HG03139 (cell line): ENCODE results near the gene DDRGK1.
"Not testable (repeated sequence)": the region's sequence is repeated elsewhere in the genome, so short reads cannot be mapped to it uniquely, and the experiment has no call there.

ENCODE experiments used
- ATAC-seq: cut with Tn5 transposase; IDR thresholded peaks from one replicate; pipeline ENCODE4 v1.9.1; 2021; ENCODE audit not compliant: unreplicated experiment

DDRGK1 gene

GRCh38 chr20:3166338-3166912, 38.1 kb downstream of the DDRGK1 start:
- ATAC-seq: no peak

GRCh38 chr20:3165473-3166337, 38.8 kb downstream of the DDRGK1 start:
- no peak for ATAC-seq

DNA sequence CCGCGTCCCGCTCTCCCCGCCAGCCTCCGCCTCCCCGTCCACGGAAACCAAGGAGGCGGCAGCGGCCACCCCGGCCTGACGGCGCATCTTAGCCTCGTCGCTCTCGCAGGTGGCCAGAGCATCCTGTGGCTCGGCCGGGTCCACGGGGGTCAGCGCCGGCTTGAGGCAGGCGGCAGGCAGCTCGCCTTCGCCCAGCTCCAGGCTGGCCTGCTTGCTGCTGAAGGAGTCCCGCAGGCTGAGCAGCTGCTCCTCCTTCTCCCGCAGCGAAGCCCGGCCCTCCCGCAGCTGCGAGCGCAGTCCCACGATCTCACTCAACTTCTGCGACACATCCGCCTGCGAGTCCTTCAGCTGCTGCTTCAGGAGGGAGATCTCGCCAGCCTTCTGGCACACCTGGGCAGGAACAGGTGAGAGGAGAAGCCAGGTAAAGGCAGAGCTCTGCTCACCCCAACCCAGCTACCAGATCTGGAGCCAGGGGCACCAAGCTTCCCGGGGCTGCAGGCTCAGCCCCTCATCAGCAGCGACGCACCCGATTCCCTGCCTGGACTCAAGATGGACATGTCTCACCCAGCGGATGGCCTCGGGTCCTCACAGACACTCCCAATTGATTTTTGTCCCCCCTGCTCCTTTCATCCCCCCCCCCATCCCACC, 39.6 kb downstream of the DDRGK1 start:
- ATAC-seq: no peak

GRCh38 chr20:3164043-3164762, 40.3 kb downstream of the DDRGK1 start:
- no peak for ATAC-seq

GRCh38 chr20:3163099-3164042, 41.1 kb downstream of the DDRGK1 start:
- ATAC-seq: no peak

- no peak for ATAC-seq
Measured at GRCh38 chr20:3162080-3162611, 42.3 kb downstream of the DDRGK1 start.

DNA sequence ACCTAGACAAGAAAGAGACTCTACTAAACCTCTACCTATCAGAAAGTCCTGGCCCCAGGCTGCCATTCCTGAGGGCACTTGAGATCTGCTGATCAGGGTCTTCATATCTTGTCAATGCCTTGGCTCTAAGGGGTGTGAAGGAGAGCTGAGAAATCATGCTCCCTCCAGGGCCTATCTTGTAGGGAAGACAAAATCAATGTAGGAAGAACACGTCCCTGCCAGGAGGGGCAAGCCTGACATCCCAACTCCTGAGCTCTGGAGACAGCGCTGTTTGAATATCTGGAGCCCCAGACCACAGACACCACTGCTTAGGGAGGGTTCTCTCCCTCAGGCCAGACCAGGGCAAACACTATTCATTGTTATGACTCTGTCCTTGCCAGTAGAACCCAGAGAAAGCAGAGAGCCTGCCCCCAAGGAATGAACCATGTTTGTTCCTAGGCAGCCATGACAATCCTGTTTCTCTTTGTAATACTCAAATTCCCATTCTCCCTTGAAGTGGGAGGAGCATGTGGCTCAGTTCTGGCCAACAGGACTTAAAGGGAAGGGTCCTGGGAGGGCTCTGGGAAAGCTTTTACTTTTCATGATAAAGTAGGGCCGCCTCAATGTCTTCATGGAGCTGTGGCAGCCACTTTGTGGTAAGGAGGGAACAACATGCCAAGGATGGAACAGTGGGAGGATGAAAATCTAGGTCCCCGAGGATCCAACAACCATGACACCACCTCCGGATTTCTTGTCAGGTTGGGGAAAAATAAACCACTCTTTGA, 43.0 kb downstream of the DDRGK1 start:
- ATAC-seq: no peak

DNA sequence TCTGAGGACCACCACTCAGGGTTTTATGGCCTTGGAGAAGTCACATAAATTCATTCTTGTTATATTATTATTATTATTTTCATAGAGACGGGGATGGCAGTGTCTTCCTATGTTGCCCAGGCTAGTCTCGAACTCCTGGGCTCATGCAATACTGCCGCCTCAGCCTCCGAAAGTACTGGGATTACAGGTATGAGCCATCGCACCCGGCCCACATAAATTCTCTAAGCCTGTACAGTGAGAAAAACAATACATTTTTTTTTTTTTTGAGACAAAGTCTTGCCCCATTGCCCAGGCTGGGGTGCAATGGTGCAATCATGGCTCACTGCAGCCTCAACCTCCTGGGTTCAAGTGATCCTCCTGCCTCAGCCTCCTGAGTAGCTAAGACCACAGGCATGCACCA, 44.1 kb downstream of the DDRGK1 start:
- no peak for ATAC-seq

DNA sequence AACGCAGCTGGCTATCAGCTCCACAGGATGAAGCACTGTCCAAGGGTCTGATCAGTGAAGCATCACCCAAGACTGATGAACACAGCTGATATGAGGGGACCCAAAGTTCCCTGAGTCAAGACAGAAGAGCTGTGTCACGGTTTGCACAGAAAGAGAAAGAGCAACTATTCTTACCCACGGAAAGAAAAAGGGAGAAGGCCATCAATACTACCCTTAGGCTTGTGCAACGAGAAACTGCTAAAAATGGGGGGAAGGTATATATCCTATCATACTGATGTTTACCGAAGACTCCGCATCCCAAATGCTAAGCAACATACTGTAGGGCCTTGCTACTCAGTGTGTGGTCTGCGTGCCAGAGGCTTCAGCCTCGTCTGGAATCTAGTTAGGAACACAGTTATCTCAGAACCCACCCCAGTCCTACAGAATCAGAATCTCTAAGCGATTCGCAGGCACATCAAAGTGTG, 45.5 kb downstream of the DDRGK1 start:
- no peak for ATAC-seq

- no peak for ATAC-seq
Measured at GRCh38 chr20:3157817-3158216, 46.7 kb downstream of the DDRGK1 start.

DNA sequence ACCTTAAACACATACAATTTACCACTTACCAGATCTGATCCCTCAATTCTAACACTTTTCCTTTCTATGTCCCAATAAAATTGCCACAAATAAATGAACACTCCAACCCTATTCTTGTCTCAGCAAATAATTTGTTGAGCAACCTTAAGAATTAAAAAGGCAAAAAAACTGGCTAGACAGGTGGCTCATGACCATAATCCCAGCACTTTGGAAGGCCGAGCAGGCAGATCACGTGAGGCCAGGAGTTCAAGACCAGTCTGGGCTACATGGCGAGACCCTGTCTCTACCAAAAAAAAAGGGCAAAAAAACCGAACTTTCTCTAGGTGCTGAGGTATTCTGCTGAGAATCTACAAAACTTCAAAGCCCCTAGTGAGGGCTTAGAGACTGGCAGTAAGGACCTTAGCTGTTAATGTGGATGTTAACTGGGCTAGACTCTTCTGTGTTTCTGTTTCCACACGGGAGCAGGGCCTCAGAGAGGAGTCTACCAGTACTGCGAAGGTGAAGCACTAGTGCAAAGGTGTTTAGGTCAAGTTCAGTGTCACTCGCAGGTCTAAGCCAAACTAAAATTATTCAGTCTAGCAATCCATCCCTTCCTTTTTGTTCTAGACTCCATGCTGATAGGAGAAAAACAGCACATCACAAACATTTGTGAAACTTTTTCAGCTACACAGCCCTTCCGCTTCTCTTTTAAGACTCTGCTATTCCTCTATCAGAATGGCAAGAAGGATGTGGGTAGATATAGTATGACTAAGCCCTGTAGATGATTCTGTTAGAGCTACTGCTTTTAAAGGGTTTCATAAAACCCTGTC, 47.5 kb downstream of the DDRGK1 start:
- ATAC-seq: no peak

DNA sequence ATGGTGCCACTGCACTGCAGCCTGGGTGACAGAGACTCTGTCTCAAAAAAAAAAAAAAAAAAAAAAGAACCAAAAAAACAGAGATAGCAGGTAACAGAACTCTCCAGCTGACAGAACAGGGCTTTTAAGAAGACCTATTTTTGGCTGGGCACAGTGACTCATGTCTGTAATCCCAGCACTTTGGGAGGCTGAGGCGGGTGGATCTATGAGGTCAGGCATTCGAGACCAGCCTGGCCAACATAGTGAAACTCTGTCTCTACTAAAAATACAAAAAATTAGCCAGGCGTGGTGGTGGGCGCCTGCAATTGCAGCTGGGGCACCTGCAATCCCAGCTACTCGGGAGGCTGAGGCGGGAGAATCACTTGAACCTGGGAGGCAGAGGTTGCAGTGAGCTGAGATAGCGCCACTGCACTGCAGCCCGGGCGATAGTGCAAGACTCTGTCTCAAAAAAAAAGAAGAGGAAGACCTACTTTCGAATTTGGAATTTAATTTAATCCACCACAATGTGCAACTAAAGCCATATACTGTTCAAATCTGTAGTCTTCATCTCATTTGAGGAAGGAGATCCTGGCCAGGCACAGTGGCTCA, 52.3 kb downstream of the DDRGK1 start:
- not testable (repeated sequence) for ATAC-seq

- ATAC-seq: no peak
Measured at GRCh38 chr20:3150908-3151307, 53.6 kb downstream of the DDRGK1 start.

- no peak for ATAC-seq
Measured at GRCh38 chr20:3146732-3147341, 57.6 kb downstream of the DDRGK1 start.

DNA sequence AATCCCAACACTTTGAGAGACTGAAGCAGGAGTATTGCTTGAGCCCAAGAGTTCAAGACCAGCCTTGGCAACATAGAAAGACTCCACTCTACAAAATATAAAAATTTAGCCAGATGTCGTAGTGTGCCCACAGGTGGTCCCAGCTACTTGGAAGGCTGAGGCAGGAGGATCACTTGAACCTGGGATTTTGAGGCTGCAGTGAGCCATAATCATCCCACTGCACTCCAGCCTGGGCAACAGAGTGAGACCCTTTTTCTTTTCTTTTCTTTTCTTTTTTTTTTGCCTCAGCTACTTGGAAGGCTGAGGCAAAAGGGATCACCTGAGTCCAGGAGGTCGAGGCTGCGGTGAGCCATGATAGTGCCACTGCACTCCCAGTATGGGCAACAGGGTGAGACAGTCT, 62.7 kb downstream of the DDRGK1 start:
- ATAC-seq: no peak
